ENCODE measurements around the gene WNT1. TPM values are rescaled to one million over a fixed set of nuclear protein-coding genes. Genes with fewer than 3 reads are reported as not detected.

WNT1 gene
- total RNA-seq, 1 experiment from 2014 or later, result not detected

GRCh38 chr12:48973941-48974673 lies 4.0 kb upstream of the WNT1 start:
- Histone ChIP-seq H3K9me3 (no peaks in the 10 kb centered on the region), H3K36me3 (ENCODE audit: control insufficient read depth, insufficient read depth, low read length) (no peaks in the 10 kb centered on the region), H3K4me1 (peaks cover 40% of the 10 kb centered on the region), H3K4me3 (ENCODE audit: low read depth, low read length) (no peak overlapping the region), H3K27me3 (replicated peaks; ENCODE audit: control insufficient read depth, insufficient read depth, low read length) (peaks cover 4% of the 10 kb centered on the region)
- Mint-ChIP-seq H3K4me1 (ENCODE audit: low read depth, unreplicated experiment) (peaks cover 21% of the 10 kb centered on the region), H3K9me3 (ENCODE audit: unreplicated experiment) (no peaks in the 10 kb centered on the region), H3K27ac (ENCODE audit: unreplicated experiment) (no peak overlapping the region), H3K27me3 (ENCODE audit: insufficient read depth, unreplicated experiment) (peaks cover 11% of the 10 kb centered on the region), H3K36me3 (ENCODE audit: insufficient read depth, unreplicated experiment) (peaks cover 6% of the 10 kb centered on the region), H3K4me3 (ENCODE audit: unreplicated experiment) (no peak overlapping the region)
- TF ChIP-seq, protein P1, sequence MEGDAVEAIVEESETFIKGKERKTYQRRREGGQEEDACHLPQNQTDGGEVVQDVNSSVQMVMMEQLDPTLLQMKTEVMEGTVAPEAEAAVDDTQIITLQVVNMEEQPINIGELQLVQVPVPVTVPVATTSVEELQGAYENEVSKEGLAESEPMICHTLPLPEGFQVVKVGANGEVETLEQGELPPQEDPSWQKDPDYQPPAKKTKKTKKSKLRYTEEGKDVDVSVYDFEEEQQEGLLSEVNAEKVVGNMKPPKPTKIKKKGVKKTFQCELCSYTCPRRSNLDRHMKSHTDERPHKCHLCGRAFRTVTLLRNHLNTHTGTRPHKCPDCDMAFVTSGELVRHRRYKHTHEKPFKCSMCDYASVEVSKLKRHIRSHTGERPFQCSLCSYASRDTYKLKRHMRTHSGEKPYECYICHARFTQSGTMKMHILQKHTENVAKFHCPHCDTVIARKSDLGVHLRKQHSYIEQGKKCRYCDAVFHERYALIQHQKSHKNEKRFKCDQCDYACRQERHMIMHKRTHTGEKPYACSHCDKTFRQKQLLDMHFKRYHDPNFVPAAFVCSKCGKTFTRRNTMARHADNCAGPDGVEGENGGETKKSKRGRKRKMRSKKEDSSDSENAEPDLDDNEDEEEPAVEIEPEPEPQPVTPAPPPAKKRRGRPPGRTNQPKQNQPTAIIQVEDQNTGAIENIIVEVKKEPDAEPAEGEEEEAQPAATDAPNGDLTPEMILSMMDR (IDR thresholded peaks at IDR 0.05; ENCODE audit: insufficient read depth in 1 of 2, low read depth in 1 of 2, low read length in 1 of 2, severe bottlenecking in 1 of 2, unreplicated experiment in 1 of 2), result peak; percentile 35 to 51
- peak in 1 of 2 experiments; percentile 42 for DNase-seq
- intact Hi-C loops (cut with micrococcal nuclease; ENCODE audit: unreplicated experiment), result no loop called here
- POLR2A ChIA-PET, result no interaction called here
- BruUV-seq (replicated peaks), result no TSS peak
- CTCF ChIA-PET, result no interaction called here

GRCh38 chr12:48977290-48978281 lies 536 bp upstream of the WNT1 start:
- Histone ChIP-seq H3K4me3 (ENCODE audit: low read depth, low read length) (peak overlapping the region; percentile 48), H3K4me1 (peaks cover 23% of the 10 kb centered on the region), H3K27me3 (replicated peaks; ENCODE audit: control insufficient read depth, insufficient read depth, low read length) (peaks cover 14% of the 10 kb centered on the region), H3K9me3 (no peaks in the 10 kb centered on the region), H3K36me3 (ENCODE audit: control insufficient read depth, insufficient read depth, low read length) (no peaks in the 10 kb centered on the region)
- Mint-ChIP-seq H3K9me3 (ENCODE audit: unreplicated experiment) (no peaks in the 10 kb centered on the region), H3K27ac (ENCODE audit: unreplicated experiment) (no peak overlapping the region), H3K27me3 (ENCODE audit: insufficient read depth, unreplicated experiment) (peaks cover 23% of the 10 kb centered on the region), H3K4me3 (ENCODE audit: unreplicated experiment) (peak overlapping the region; percentile 0), H3K4me1 (ENCODE audit: low read depth, unreplicated experiment) (peaks cover 17% of the 10 kb centered on the region), H3K36me3 (ENCODE audit: insufficient read depth, unreplicated experiment) (peaks cover 17% of the 10 kb centered on the region)
- peak; percentile 61 to 86 for DNase-seq
- intact Hi-C loops (cut with micrococcal nuclease; ENCODE audit: unreplicated experiment), result loop anchor here (2.0 to 5.0 kb wide), 3 partner anchors 21 to 125 kb away; partner anchors contain the start of genes ARF3 and DDX23
- CTCF ChIA-PET, result interaction anchor here (0.5 to 7.8 kb wide), 11 partner anchors 9 to 125 kb away, joined by 3 to 90 read pairs (median 5); partner anchors contain the start of genes ARF3, DDN and DDX23
- TF ChIP-seq, protein P1 (IDR thresholded peaks at IDR 0.05; ENCODE audit: insufficient read depth in 1 of 2, low read depth in 1 of 2, low read length in 1 of 2, severe bottlenecking in 1 of 2, unreplicated experiment in 1 of 2), result peak; percentile 79 to 91
- POLR2A ChIA-PET, result no interaction called here
- no TSS peak for BruUV-seq (replicated peaks)
